Measurements from ENCODE around the gene WDR46.
"Not testable (repeated sequence)": the region's sequence is repeated elsewhere in the genome, so short reads cannot be mapped to it uniquely, and the experiment has no call there.

WDR46 gene

GRCh38 chr6:33286946-33287914 lies 1.8 kb downstream of the WDR46 start:
- no peak for DNase-seq

DNA sequence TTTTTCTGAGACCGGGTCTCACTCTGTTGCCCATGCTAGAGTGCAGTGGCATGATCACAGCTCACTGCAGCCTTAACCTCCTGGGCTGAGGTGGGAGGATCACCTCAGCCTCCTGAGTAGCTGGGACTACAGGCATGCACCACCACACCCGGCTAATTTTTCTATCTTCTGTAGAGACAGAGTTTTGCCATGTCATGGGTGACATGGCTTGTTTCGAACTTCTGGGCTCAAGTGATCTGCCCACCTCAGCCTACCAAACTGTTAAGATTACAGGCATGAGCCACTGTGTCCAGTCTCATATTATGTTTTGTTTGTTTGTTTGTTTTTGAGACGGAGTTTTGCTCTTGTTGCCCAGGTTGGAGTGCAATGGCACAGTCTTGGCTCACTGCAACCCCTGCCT lies 3.8 kb downstream of the WDR46 start:
- not testable (repeated sequence) for DNase-seq

GRCh38 chr6:33280539-33280938 lies 8.5 kb downstream of the WDR46 start:
- DNase-seq, result no peak

- DNase-seq, result no peak
These were observed 9.0 kb downstream of the WDR46 start for GRCh38 chr6:33279971-33280511.

- DNase-seq, result no peak
These were observed 9.8 kb downstream of the WDR46 start for GRCh38 chr6:33279257-33279695.

DNA sequence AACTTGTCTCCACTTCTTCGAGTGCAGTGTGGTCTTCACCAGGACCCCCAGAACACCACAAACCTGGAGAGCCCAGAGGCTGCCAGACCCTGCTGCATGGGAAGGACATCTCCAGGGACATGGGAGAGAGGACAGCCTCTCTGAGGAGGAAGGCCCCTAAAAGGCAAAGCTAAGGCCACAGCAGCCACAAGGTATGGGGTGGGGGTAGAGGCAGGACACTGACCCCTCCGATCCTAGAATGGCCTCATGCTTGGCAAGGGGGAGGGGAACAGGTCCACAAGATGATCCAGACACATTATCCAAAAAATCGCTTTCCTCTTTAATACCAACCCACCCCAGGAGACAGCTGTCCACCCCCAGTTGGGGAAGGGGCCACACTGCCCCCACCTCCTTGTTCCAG lies 10.2 kb downstream of the WDR46 start:
- no peak for DNase-seq

DNA sequence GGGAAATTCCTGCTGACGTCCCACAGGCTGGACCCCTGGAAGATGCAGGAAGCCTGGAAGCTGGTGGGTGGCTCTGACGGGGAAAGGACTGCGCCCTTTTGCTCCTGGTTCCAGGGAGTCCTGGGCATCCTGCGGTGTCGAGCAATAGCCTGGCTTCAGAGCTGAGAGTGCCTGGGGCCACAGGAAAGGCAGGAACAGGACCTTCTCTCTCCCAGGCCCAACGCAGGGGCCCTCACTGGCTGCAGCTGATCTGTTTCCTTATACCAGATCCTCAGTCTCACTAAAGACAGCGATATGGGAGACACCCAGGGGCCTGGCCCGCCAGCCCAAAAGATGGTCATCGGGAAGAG lies 10.7 kb downstream of the WDR46 start:
- no peak for DNase-seq

DNA sequence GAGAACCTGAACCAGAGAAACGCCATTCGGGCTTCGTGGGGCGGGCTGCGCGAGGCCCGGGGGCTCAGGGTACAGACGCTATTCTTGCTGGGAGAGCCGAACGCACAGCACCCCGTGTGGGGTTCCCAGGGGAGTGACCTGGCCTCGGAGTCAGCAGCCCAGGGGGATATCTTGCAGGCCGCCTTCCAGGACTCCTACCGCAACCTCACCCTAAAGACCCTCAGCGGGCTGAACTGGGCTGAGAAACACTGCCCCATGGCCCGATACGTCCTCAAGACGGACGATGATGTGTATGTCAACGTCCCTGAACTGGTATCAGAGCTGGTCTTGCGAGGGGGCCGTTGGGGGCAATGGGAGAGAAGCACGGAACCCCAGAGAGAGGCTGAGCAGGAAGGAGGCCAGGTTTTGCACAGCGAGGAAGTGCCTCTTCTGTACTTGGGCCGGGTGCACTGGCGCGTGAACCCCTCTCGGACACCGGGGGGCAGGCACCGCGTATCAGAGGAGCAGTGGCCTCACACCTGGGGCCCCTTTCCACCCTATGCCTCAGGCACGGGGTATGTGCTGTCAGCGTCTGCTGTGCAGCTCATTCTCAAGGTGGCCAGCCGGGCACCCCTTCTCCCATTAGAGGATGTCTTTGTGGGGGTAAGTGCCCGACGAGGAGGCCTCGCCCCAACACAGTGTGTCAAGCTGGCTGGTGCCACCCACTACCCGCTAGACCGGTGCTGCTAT lies 11.2 kb downstream of the WDR46 start:
- DNase-seq, result peak; percentile 14

- DNase-seq, result peak; percentile 92
These were observed 12.0 kb downstream of the WDR46 start, which contains the start of gene B3GALT4 for GRCh38 chr6:33276864-33277662. TSS of gene B3GALT4 (plus strand) at chr6:33277123. CDS start at chr6:33277420, 297 bp downstream.

GRCh38 chr6:33276581-33276863 lies 12.5 kb downstream of the WDR46 start:
- no peak for DNase-seq

DNA sequence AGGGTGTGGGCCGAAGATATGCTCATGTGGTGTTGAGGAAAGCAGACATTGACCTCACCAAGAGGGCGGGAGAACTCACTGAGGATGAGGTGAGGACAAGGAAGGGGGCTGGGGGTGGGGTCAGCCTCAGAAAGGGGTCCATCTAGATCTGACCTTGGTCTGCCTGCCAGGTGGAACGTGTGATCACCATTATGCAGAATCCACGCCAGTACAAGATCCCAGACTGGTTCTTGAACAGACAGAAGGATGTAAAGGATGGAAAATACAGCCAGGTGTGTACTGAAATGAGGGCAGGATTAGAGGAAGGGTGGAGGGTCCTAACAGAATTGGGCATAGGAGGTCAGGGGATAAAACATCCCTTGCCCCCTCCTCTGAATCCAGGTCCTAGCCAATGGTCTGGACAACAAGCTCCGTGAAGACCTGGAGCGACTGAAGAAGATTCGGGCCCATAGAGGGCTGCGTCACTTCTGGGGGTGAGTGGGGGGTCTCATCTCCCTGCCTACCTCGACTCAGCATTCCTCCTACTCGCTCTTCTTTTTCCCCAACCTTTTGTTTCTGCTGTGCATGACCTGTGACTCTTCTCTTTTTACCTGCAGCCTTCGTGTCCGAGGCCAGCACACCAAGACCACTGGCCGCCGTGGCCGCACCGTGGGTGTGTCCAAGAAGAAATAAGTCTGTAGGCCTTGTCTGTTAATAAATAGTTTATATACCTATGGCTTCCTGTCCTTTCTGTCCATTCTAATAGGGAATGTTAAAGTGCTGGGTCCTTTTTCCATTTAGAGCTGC lies 13.1 kb downstream of the WDR46 start:
- not testable (repeated sequence) for DNase-seq

GRCh38 chr6:33273924-33274902 lies 14.8 kb downstream of the WDR46 start:
- DNase-seq, result no peak

- DNase-seq, result no peak
These were observed 15.7 kb downstream of the WDR46 start for GRCh38 chr6:33273129-33273923.

DNA sequence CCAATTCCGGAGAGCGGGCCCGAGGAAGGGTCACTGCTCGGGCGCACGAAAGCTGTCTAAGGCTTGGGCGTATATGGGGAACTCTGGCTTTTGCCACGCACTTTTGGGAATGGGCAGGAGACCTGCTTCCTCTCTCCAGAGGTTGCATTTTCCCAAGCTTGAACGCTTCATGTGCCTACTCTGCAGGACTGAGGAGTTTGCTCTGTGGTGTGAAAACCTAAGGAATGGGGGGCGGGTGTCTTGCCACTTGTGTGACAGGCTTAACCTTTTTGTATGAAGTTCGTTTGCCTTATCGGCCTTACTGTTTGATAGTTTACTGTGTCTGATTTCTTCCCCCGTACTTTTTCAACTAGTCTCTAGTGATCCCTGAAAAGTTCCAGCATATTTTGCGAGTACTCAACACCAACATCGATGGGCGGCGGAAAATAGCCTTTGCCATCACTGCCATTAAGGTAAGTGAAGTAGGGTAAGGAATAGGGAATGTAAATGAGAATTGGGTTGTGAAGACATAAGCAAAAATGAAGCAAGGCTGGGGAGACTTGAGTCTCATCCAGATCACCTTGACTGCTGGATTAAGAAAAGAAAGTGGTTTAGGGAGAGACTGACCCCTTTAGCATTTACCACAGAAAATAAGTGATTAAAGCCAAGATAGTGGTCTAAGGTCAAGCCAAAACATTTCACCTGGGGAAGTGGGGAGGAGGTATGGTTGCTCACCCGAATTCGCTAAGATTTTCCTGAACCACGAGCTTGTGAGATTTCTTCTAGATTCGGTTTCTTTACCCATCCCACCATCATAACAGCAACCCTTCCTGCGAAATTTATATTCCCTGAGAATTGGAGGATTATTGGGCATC lies 16.5 kb downstream of the WDR46 start:
- no peak for DNase-seq

DNA sequence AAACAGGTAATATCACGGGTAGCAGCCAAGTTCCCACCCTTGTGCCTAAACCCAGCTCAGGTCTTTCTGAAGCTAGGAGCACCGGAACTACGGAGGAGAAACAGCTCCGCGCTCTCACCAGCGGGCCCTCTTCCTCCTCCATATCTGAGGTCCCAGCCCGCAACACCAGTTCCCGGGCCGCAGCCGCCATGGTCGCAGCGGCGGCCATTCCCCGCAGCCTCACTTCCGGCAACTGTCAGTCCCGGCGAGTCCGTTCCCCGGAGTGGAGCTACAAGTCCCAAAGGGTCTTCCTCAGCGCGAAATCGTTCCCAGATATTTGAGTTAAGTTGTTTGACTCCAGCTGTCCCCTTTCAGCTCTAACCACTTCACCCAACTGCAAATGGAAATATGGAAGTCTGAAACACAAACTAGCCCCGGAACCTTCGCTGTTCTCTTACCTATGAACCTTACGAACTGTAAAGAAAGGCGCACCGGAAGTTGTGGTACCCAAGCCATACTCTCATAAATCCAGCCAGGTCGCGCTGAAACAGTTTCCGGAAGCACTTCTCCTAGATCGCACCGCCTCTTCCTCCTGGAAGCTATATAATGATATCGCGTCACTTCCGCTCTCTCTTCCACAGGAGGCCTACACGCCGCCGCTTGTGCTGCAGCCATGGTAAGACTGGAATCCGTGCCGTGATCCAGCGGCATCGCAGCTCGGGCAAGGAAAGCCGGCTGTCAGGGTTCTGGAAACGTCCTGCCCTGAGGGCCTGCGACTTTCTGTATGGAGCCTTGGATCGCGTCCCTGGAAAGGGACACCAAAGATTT lies 17.4 kb downstream of the WDR46 start, which contains the start of the genes RPS18 and VPS52:
RPS18 (plus strand) TSS at position 608 of the 807 bp plus-strand sequence; CDS start at position 653, 45 bp downstream.
VPS52 (minus strand) TSS at position 409 of the 807 bp plus-strand sequence; CDS start at position 208, 201 bp downstream.
- DNase-seq, result peak; percentile 97

- no peak for DNase-seq
These were observed 17.9 kb downstream of the WDR46 start for GRCh38 chr6:33271117-33271467.

GRCh38 chr6:33264015-33264414 lies 25.0 kb downstream of the WDR46 start:
- no peak for DNase-seq

GRCh38 chr6:33262490-33262889 lies 26.5 kb downstream of the WDR46 start:
- DNase-seq, result not testable (repeated sequence)

All from retina (tissue), 1 donor.